NCI-H1694 treated with DMSO at 0.1 percent for 48 hours (cell line): Measurements from ENCODE around the gene RNF217.
"Not testable (repeated sequence)": the region's sequence is repeated elsewhere in the genome, so short reads cannot be mapped to it uniquely, and the experiment has no call there.

ENCODE experiments used
- DNase-seq: peaks from one replicate; lab custom pipeline; 2025; lab: John Stamatoyannopoulos, UW

The RNF217 gene, protein sequence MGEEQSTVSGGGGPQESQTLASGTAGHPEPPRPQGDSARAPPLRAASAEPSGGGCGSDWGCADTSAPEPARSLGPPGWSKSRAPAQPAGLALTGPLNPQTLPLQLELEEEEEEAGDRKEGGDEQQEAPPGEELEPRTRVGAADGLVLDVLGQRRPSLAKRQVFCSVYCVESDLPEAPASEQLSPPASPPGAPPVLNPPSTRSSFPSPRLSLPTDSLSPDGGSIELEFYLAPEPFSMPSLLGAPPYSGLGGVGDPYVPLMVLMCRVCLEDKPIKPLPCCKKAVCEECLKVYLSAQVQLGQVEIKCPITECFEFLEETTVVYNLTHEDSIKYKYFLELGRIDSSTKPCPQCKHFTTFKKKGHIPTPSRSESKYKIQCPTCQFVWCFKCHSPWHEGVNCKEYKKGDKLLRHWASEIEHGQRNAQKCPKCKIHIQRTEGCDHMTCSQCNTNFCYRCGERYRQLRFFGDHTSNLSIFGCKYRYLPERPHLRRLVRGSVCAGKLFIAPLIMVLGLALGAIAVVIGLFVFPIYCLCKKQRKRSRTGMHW

DNA sequence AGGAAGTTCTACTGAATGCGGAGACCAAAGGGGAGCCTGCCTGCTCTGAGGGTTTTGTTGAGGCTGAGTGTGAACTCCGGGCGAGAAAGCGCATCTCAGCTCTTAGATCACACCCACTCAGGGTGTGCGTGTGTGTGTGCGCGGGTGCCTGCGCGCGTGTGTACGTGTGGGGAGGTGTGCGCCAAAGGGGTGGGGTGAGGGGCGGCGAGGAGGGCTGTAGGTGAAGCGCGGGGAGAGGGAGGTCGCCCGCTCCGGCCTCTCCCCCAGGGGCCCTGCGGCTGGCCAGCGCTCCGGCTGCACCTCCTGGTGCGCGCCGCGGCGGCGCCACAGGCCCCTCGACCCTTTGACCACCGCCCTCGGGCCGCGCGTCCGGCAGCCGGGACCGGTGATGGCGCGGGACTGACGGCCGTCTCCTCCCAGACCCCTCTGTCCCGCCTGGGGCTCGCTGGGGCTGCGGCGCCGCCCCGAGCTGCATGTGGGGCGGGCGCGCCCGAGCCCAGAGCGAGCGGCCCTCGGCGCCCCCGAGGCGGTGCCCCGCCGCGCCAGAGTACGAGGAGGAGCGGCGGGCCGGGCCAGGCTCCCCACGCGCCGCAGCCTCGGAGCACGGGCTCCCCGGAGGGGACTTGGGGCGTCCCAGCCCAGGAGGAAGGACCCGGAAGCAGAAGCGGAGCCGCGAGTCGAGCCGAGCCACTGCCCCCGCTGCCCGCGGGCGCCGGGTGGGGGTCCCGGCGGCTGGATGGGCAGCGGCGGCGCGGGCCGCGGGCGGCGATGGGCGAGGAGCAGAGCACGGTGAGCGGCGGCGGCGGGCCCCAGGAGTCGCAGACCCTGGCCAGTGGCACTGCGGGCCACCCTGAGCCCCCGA is at the start of gene RNF217:
Gene RNF217 (plus strand): TSS at position 661 of the 862 bp plus-strand sequence. CDS start 108 bp downstream, at position 769.
- DNase-seq = no peak

DNA sequence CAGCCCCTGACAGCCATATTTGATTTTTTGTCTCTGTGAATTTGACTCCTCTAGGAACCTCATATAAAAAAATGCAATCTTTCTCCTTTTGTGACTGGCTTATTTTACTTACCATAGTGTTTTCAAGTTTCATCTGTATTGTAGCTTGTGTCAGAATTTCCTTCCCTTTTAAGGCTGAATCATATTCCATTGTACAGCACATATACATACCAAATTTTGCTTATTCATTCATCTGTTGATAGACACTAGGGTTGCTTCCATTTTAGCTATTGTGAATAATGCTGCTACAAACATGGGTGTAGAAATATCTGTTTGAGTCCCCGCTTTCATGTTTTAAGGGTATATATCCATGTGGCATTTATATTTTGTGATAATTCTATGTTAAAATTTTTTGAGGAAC is 49.2 kb upstream of the RNF217 start:
- DNase-seq = no peak

GRCh38 chr6:124917769-124918168 is 44.5 kb upstream of the RNF217 start:
- DNase-seq = no peak

DNA sequence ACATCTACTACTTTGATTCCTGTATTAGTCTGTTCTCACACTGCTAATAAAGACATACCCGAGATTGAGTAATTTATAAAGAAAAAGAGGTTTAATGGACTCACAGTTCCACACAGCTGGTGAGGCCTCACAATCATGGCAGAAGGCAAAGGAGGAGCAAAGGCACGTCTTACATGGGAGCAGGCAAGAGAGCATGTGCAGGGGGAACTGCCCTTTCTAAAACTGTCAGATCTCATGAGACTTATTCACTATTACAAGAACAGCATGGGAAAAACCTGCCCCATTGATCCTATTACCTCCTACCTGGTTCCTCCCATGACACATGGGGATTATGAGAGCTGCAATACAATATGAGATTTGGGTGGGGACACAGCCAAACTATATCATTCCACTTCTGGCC is 42.5 kb upstream of the RNF217 start:
- not testable (repeated sequence) for DNase-seq

DNA sequence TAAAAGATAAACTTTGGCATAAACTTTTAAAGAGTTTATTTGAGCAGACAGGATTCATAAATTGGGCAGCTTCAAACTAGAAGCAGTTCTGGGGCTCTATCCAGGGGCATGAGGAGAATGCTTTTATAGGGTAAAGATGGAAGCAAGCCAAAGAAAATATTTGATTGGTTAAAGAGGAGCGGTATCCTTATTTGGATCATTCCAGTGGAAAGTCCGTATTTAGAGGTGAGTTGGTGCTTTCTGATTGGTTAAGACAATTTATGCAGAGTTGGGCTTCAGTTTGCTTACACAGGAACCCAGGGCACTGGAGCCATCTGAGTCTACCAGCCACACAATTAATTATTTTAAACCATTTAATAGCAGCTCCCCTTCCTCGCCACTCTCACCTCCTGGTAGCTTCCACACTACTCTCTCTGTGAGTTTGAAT is 37.9 kb upstream of the RNF217 start:
- no peak for DNase-seq

GRCh38 chr6:124926435-124926834 is 35.8 kb upstream of the RNF217 start:
- no peak for DNase-seq

DNA sequence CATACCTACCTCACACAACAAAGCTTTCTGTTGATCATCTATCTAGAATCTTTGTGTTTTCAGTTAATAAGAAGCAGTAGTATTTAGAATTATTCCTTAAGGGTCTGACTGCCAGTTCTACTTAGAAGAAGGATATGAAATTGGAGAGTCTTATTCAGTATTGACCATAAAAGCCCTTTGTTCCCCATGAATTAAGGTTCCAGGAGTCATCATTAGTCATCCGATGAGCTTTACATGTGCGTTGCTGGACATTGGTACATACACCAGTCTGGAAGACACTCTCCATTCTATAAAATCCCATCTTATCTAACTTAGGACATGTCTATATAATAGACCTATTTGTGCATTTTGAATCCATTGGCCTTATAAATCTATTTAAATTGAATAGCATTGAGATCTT is 34.4 kb upstream of the RNF217 start:
- DNase-seq = no peak

DNA sequence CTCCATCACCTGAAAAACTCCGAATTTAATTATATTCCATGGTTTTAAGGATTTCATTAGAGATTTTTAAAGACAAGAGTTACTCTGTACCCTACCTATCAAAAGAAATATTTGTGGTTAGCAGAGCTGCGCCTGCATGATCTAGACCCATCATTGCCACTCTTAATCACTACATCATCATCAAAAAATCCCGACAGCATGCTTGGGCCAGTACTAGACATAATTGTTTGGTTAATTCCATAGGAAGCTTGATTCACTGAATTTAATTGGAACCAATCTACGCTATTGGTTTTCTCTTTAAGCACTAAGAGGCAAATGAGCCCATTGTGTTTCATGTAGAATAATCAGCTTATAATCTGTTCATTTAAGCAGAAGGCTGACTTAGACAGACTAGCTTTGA is 33.4 kb upstream of the RNF217 start:
- no peak for DNase-seq

DNA sequence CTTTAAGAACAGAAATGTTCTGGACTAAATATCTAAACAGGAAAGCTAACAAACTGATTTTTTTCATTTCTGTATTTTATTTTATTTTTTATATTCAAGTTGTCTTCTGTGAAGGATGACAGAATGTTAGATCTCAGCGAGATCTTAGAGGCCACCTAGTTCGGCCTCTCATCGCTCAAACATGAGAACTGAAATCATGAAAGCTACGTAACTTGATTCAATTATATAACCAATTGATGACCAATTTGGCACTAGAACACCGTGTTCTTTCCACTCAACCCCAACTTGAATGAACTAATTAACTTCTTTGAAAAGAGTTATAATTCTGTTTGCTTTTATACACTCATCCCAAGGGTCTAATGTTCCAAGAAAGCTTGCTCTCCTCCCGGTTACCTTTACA is 24.6 kb upstream of the RNF217 start:
- no peak for DNase-seq

GRCh38 chr6:124941259-124941658 is 21.0 kb upstream of the RNF217 start:
- DNase-seq = no peak

GRCh38 chr6:124943658-124944057 is 18.6 kb upstream of the RNF217 start:
- no peak for DNase-seq

DNA sequence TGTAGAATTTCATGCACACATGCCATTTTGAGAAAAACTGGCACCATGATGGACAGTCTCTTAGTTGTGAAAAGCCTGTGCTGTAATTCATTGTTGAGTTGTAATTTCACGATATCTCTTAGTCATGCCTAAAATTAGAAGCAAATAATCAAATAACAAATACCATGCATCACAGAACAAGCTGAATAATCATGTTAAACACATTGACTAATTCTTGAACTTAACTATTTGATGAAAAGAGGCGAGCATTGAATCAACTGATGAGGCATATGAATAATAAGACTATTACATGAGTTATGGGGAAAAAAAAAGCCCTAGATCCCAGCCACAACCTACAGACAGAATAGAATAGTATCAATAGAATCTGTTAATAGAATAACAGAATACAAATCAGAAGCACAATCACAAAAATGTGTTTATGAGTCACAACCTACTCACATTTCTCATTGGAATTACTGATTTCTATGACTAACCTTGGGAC is 14.2 kb upstream of the RNF217 start:
- no peak for DNase-seq

GRCh38 chr6:124949706-124950105 is 12.5 kb upstream of the RNF217 start:
- DNase-seq = no peak

DNA sequence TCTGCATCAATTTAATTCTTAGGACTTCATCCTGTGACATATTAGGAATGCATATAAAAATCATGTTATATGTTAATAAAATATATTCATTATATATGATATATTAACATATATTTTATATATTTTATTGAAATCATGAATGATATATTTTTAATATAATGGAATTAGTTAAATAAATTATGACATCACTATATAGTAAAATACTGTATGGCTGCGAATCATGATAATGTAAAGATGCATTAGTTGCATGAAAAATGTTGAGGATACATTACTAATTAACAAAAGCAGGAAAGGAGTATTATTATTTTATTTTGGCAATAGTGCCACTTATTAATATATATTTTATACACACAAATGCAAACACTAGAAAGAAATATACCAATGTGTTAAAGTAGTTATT is 8.4 kb upstream of the RNF217 start:
- DNase-seq = no peak

- DNase-seq = no peak
Measured at GRCh38 chr6:124955108-124955856, 7.0 kb upstream of the RNF217 start.

GRCh38 chr6:124956018-124956417 is 6.2 kb upstream of the RNF217 start:
- DNase-seq = no peak

GRCh38 chr6:124958149-124958548 is 4.1 kb upstream of the RNF217 start:
- DNase-seq = no peak

DNA sequence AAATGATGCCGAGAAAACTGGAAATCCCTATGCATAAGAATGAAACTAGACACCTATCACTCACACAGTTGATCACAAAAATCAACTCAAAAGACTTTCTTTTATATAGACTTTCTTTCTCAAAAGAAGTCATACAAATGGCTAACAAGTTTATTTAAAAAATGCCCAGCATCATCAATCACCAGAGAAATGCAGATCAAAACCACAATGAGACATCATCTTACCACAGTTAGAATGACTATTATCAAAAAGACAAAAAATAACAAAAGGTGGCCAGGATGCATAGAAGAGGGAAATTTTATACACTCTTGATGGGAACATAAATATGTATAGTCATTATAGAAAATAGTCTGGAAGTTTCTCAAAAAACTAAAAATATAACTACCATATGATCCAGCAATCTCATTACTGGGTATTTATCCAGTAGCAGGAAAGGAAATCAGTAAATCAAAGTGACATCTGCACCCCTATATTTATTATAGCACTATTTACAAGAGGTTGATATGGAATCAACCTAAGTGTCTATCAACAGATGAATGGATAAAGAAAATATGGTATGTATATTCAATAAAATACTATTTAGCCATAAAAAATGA is 3.4 kb upstream of the RNF217 start:
- no peak for DNase-seq

GRCh38 chr6:124960757-124961463 is 1.3 kb upstream of the RNF217 start:
- no peak for DNase-seq

DNA sequence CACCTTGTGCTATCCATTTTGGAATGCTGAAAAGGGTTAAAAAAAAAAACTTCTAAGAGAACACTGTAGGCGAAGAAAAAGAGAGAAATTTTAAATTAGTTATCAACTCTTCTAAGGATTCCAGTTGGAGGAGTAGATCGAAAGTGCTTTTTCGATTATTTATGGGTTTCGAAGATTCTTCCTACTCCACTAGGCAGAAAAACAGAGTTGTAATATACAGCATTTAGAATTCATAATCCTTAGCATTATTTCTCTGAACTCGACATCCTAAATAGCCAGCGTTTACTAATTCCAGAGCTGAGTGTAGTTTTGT is 817 bp upstream of the RNF217 start:
- no peak for DNase-seq
